Kidney (tissue), 14 donors: ENCODE measurements around the gene EGFR. TPM values are rescaled to one million over a fixed set of nuclear protein-coding genes. Genes with fewer than 3 reads are reported as not detected.

ENCODE experiments used
- DNase-seq, 5 donors: peaks; one replicate each; pipeline ENCODE4 v3.0.0-alpha.2; 2013 to 2020
- FAIRE-seq: peaks from 2 replicates; lab custom pipeline; 2012; peaks lifted over from hg19 to GRCh38; lab: Jason Lieb, UNC
- H3K27ac ChIP-seq, 2 donors: one replicate each; pipeline ENCODE4 v1.7.0; 2013; ENCODE audit warnings: low read depth in 2 of 2, low read length in 2 of 2, inconsistent platforms in 1 of 2
- H3K27me3 ChIP-seq: one replicate; pipeline ENCODE4 v1.7.1; 2013; ENCODE audit warnings: low read length, inconsistent platforms; ENCODE audit not compliant: control insufficient read depth, insufficient read depth
- H3K36me3 ChIP-seq, 3 donors: one replicate each; pipeline versions ENCODE4 v1.7.0 to v1.7.1; 2013; ENCODE audit warnings: low read length in 3 of 3, control low read depth in 1 of 3, inconsistent platforms in 1 of 3; ENCODE audit not compliant: insufficient read depth in 3 of 3, control insufficient read depth in 2 of 3
- H3K4me1 ChIP-seq, 3 donors: one replicate each; pipeline versions ENCODE4 v1.7.0 to v1.7.1; 2013; ENCODE audit warnings: low read length in 3 of 3, inconsistent platforms in 1 of 3, low read depth in 1 of 3; ENCODE audit not compliant: control insufficient read depth in 2 of 3, insufficient read depth in 2 of 3
- H3K4me3 ChIP-seq, 3 donors: one replicate each; pipeline versions ENCODE4 v1.7.0 to v1.8.1; 2013; ENCODE audit warnings: low read length in 3 of 3, control low read depth in 1 of 3, inconsistent platforms in 1 of 3
- H3K9ac ChIP-seq, 3 donors: one replicate each; pipeline versions ENCODE4 v1.7.0 to v1.7.1; 2013; ENCODE audit warnings: low read length in 3 of 3, control low read depth in 1 of 3, inconsistent platforms in 1 of 3
- H3K9me3 ChIP-seq, 3 donors: one replicate each; pipeline versions ENCODE4 v1.7.0 to v1.7.1; 2013; ENCODE audit warnings: low read length in 3 of 3, control low read depth in 1 of 3, inconsistent platforms in 1 of 3; ENCODE audit not compliant: control insufficient read depth in 2 of 3, insufficient read depth in 1 of 3
- intact Hi-C: fragments of 100-400 bp; cut with DNase I; formaldehyde crosslinking; loops from one replicate; pipeline ENCODE4 v1.11.1; 2022
- polyA plus RNA-seq: library from polyadenylated mRNA; stranded (reverse); fragments of 350-450 nt; fragmentation: Illumina TruSeq; extraction: RNeasy Lipid Tissue Mini Kit (QIAGEN cat#74804); gene quantifications from one replicate; pipeline ENCODE4 v1.2.3, GENCODE V29; 2014; ENCODE audit warnings: low read depth, low replicate concordance; ENCODE audit not compliant: insufficient read depth
- total RNA-seq: library from RNA; stranded (reverse); fragmentation: NEBNext Ultra II Directional; extraction: Animal tissue kit (Norgen Biotek cat#: 25700); gene quantifications from one replicate; pipeline ENCODE4 v1.2.1, GENCODE V29; 2021
- TF ChIP-seq, protein P1 (sequence below): IDR thresholded peaks from 3 replicates; pipeline ENCODE4 v1.5.1; 2012; ENCODE audit warnings: mild to moderate bottlenecking, moderate library complexity, borderline replicate concordance; ENCODE audit not compliant: insufficient read depth; ENCODE audit errors: extremely low read depth
- donor health status: control.
- donor health status: control.
- donor health status: control.
- donor health status: control.
- donor health status: control.
- donor health status: DM: yes; HTN: yes; CAD: no.
- donor health status: Normal renal cell carcinoma (clear cell type).

Gene EGFR
- total and polyA plus RNA-seq, 2 donors from 2014 or later = 5.9 to 61.3 TPM

DNA sequence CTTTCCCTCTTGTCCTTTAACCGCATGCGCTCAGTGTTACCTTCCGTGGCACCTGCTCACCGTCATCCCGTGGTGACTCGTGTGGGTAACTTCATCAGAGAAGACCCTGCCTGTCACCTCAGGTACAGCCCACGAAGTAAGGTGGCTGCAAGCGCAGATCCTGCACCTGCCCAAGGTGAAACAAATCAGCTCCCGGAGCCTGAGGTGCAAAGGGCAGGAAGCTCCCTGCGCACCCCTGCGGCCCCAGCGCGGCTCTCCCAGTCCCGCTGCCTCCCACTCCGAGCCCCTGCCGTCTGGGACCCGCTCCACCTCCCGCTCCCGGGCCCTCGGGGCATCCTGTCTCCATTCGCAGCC lies 235.4 kb downstream of the EGFR start:
- intact Hi-C loops = loop anchor here (5.0 kb wide), 1 partner anchor 462 kb away; no protein-coding TSS in a partner anchor
- Histone ChIP-seq H3K4me3 (peak overlapping the region in 1 of 3 donors; percentile 61), H3K4me1 (peaks cover 0 to 5% (median 0%) of the 10 kb centered on the region in 3 donors), H3K9me3 (no peaks in the 10 kb centered on the region), H3K27ac (no peak overlapping the region), H3K9ac (no peak overlapping the region), H3K27me3 (peaks cover 5% of the 10 kb centered on the region), H3K36me3 (no peaks in the 10 kb centered on the region)
- TF ChIP-seq, protein P1, sequence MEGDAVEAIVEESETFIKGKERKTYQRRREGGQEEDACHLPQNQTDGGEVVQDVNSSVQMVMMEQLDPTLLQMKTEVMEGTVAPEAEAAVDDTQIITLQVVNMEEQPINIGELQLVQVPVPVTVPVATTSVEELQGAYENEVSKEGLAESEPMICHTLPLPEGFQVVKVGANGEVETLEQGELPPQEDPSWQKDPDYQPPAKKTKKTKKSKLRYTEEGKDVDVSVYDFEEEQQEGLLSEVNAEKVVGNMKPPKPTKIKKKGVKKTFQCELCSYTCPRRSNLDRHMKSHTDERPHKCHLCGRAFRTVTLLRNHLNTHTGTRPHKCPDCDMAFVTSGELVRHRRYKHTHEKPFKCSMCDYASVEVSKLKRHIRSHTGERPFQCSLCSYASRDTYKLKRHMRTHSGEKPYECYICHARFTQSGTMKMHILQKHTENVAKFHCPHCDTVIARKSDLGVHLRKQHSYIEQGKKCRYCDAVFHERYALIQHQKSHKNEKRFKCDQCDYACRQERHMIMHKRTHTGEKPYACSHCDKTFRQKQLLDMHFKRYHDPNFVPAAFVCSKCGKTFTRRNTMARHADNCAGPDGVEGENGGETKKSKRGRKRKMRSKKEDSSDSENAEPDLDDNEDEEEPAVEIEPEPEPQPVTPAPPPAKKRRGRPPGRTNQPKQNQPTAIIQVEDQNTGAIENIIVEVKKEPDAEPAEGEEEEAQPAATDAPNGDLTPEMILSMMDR = no peak
- FAIRE-seq = no peak
- no peak for DNase-seq

GRCh38 chr7:55254596-55255495 lies 236.0 kb downstream of the EGFR start:
- Histone ChIP-seq H3K27ac (no peak overlapping the region), H3K27me3 (peaks cover 5% of the 10 kb centered on the region), H3K36me3 (no peaks in the 10 kb centered on the region), H3K9me3 (no peaks in the 10 kb centered on the region), H3K4me3 (peak overlapping the region; percentile 61 to 72 (median 61)), H3K9ac (peak overlapping the region in 1 of 3 donors; percentile 1), H3K4me1 (peaks cover 0 to 5% (median 0%) of the 10 kb centered on the region in 3 donors)
- no peak for FAIRE-seq
- TF ChIP-seq, protein P1 = peak; percentile 71
- intact Hi-C loops = loop anchor here (5.0 kb wide), 2 partner anchors 463 to 483 kb away; no protein-coding TSS in a partner anchor
- DNase-seq = peak; percentile 88 to 93 (median 92)

DNA sequence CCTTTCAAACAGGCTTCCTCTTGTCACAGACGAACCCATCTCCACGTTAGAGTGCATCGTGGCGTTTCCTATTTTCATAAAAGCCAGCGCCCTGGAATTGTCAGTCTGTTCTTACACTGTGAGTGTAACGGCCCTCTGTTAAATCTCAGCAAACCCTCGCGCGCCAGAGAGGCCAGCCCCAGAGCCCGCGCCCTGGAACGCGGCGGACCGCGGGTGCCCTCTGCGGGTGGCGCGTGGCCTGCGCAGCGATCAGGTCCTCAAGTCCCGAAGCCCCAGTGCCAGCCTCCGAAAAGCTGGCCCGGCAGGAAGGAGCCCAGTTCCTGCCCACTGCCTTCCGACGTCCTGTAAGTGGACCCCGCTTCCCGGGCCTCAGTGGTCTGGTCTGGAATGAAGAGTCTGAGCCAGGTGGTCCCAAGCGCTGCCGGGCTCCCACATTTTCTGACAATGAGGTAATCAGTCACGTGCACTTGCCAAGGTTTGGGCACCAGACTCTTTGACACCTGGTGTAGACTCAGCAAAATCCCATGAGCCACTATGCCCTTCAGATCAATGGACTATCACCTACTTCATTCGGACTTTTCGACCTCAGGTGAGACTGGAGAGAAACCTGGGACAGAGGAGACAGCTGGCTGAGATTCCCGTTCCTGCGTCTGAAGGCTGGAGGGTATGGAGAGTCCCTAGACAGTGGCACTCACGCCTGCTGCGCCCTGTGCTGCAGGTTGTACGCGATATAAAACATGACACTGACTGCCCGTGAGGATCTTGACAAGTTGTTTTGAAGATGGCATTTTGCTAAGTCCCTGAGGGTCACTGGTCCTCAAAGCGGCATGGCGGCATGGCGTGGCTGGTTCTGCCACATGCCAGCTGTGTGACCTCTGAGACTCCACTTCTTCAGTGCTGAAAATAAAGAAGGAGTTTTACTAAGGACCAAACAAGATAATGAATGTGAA lies 237.0 kb downstream of the EGFR start:
- peaks cover 5% of the 10 kb centered on the region for H3K27me3 ChIP-seq
- intact Hi-C loops = loop anchor here (5.0 kb wide), 1 partner anchor 483 kb away; no protein-coding TSS in a partner anchor
- peaks cover 0 to 5% (median 0%) of the 10 kb centered on the region in 3 donors for H3K4me1 ChIP-seq
- H3K4me3 ChIP-seq = peak overlapping the region; percentile 61 to 72 (median 61)
- no peaks in the 10 kb centered on the region for H3K9me3 ChIP-seq
- peak; percentile 86 to 93 (median 90) for DNase-seq
- peak overlapping the region in 1 of 3 donors; percentile 1 for H3K9ac ChIP-seq
- no peak for FAIRE-seq
- TF ChIP-seq, protein P1 = peak; percentile 86
- H3K36me3 ChIP-seq = no peaks in the 10 kb centered on the region
- no peak overlapping the region for H3K27ac ChIP-seq
